RWPE1 (cell line): ENCODE data around the gene POU2F3.

Source experiments
- CTCF ChIA-PET: fragments of 350-600 bp; sonication (Branson Sonifier 250); formaldehyde crosslinking; extraction: SDS; loops from one replicate; lab custom pipeline; 2021; lab: Yijun Ruan, JAX
- POLR2A ChIA-PET: fragments of 400-600 bp; formaldehyde crosslinking; extraction: SDS; loops from one replicate; lab custom pipeline; 2020; ENCODE audit warnings: antibody characterized with exemption; ENCODE audit not compliant: low non-redundant PET; lab: Yijun Ruan, JAX
- DNase-seq: peaks from one replicate; pipeline ENCODE4 v3.0.0; 2012; ENCODE audit warnings: low spot score
- H3K27ac ChIP-seq: fragments of 450-650 bp; 2 replicates; pipeline ENCODE4 v1.5.1; 2017
- TF ChIP-seq, protein P1 (sequence below): fragments of 450-650 bp; conservative IDR thresholded peaks from 2 replicates; pipeline ENCODE4 v1.5.1; 2017; ENCODE audit warnings: low read depth, mild to moderate bottlenecking

Gene POU2F3

DNA sequence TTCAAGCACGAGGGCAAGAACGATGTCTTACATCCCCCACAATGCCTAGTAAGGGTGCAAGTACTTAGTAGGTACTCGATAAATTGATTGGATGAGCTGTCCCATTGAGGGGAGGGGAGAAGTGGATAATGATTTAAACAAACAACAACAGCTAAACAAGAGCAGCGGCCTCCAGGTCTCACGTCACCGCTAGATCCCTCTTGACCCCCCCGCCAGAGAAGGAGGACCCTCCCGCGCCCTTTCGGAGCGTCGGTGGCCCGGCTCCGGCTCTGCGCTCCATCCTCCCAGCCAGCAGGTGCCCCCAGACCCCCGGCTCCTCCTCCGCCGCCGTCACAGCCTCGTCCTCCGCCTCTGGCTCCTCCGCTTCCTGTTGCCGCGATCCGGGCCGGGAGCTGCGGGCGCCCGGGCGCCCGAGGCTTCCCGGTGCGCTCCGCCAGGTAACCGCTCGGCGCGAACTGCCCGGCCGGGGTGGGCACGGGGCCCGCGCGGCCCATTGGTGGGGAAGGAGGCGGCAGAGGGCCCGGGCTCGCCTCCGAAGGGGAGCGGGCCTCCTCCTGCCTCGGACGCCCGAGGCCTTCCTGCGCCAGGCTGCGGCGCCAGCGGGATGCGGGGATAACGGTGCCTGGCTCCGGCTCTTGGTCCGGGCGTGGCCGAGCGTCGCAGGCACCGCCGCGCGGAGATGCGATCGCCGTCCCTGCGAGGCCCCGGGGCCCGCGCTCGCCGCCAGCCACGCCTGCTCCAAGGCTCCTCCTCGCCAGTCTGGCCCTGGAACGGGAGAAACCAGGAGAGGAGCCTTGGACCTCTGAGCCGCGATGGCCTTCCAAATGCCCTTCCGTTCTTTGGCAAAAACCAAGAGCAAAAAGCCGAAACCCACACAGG is 85.2 kb downstream of the POU2F3 start, which contains the start of gene TLCD5:
TSS of gene TLCD5 (plus strand) at position 368 of the 879 bp plus-strand sequence. CDS start 2,143 bp downstream, outside the sequence.
- TF ChIP-seq, protein P1, sequence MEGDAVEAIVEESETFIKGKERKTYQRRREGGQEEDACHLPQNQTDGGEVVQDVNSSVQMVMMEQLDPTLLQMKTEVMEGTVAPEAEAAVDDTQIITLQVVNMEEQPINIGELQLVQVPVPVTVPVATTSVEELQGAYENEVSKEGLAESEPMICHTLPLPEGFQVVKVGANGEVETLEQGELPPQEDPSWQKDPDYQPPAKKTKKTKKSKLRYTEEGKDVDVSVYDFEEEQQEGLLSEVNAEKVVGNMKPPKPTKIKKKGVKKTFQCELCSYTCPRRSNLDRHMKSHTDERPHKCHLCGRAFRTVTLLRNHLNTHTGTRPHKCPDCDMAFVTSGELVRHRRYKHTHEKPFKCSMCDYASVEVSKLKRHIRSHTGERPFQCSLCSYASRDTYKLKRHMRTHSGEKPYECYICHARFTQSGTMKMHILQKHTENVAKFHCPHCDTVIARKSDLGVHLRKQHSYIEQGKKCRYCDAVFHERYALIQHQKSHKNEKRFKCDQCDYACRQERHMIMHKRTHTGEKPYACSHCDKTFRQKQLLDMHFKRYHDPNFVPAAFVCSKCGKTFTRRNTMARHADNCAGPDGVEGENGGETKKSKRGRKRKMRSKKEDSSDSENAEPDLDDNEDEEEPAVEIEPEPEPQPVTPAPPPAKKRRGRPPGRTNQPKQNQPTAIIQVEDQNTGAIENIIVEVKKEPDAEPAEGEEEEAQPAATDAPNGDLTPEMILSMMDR: peak; percentile 19; the same call in 1 of the 2 replicates
- H3K27ac ChIP-seq: peak within 1 kb of the TSS; percentile 79
- no peak for DNase-seq
- ChIA-PET CTCF (interaction anchor here (0.5 to 0.8 kb wide), 2 partner anchors 25 to 602 kb away, joined by 3 read pairs; no protein-coding TSS in a partner anchor), POLR2A (no interaction called here)

DNA sequence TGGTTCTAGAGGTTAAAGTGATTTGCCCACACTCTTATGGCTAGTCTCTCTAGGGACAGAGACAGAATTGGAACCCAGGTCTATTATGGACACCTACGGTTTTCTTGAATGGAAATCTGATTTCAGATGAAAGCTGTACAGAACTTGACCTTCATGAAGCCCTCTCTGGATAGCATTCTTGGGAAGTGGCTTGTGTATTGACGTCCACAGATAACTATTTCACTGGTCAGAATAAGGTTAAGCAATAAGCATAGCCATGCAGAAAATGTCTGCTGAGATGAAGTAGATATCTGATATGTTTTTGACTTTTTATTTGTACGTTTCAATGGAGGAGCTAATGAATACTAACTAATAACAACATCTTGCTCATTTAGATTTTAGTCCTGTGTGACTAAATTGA is 86.3 kb downstream of the POU2F3 start:
- no peak overlapping the region for H3K27ac ChIP-seq
- DNase-seq: no peak
- ChIA-PET CTCF (interaction anchor here (0.7 kb wide), 1 partner anchor 86 kb away, joined by 4 read pairs; no protein-coding TSS in a partner anchor), POLR2A (no interaction called here)
- TF ChIP-seq, protein P1: no peak

DNA sequence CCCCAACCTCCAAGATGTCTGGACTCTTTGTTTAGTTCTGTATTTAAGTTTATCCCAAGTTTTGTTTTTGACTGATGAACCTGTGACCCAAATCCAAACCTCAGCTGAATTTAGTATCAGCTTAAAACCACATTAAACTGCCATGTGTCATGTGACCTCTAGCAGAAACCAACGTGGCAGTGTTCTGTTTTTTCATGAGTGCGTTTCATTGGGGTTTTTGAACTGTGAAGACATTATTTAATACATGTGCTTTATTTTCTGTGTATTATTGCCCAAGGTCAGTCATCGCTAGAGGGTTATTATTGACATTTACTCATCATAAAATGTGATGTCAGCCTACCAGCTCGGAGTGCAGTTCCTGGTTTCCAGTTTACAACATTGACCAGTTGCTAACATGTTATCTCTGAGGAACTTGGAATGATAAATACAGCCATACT is 86.9 kb downstream of the POU2F3 start:
- ChIA-PET POLR2A (no interaction called here), CTCF (interaction anchor here (0.7 kb wide), 1 partner anchor 85 kb away, joined by 4 read pairs; no protein-coding TSS in a partner anchor)
- no peak for DNase-seq
- H3K27ac ChIP-seq: no peak overlapping the region
- TF ChIP-seq, protein P1: no peak

DNA sequence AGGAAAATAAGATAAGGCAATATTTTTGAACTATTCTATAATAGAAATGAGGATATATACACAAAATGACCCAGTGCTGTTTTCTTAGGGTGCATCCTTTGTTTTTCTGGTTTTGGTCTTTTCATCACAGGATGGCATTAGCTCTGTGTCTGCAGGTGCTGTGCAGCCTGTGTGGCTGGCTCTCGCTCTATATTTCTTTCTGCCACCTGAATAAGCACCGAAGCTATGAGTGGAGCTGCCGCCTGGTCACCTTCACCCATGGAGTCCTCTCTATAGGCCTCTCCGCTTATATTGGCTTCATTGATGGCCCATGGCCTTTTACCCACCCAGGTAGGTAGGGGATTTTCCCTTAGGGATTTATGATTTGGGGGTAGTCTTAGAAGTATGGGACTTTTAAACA is 87.4 kb downstream of the POU2F3 start:
- TF ChIP-seq, protein P1: no peak
- no peak overlapping the region for H3K27ac ChIP-seq
- DNase-seq: no peak
- ChIA-PET POLR2A (no interaction called here), CTCF (no interaction called here)

DNA sequence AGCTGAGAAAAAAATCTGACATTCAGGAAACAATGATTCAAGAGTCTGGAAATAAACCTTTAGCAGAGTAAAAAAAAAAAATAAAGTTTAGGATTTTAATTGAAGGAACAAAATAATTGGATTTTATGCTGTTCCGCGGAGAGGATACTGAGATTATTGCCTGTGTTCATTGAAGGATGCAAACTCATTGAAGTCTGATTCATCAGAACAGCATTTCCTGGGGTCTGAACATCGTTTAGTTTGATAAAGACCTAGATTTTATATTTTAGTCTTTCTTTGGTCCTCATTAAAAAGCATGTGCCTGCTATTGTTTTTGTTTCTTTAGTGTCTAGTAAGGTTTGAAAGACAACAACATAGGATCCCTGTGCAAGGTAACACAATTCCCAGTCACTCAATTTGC is 89.6 kb downstream of the POU2F3 start:
- TF ChIP-seq, protein P1: no peak
- ChIA-PET POLR2A (no interaction called here), CTCF (interaction anchor here (0.6 to 0.7 kb wide), 2 partner anchors 114 to 690 kb away, joined by 3 read pairs; no protein-coding TSS in a partner anchor)
- H3K27ac ChIP-seq: no peak overlapping the region; the same call in 1 of the 2 replicates
- no peak for DNase-seq

DNA sequence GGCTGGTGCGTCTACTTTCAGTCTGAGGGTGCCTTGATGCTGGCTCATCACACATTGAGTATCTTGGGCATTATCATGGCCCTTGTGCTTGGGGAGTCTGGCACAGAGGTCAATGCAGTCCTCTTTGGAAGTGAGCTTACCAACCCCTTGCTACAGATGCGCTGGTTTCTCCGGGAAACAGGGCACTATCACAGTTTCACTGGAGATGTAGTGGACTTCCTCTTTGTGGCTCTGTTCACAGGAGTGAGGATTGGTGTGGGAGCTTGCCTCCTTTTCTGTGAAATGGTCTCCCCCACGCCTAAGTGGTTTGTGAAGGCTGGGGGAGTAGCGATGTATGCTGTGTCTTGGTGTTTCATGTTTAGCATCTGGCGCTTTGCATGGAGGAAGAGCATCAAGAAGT is 90.1 kb downstream of the POU2F3 start:
- H3K27ac ChIP-seq: peak overlapping the region; percentile 54
- TF ChIP-seq, protein P1: no peak
- no peak for DNase-seq
- ChIA-PET POLR2A (no interaction called here), CTCF (interaction anchor here (0.7 kb wide), 1 partner anchor 114 kb away, joined by 3 read pairs; no protein-coding TSS in a partner anchor)
